Measurements from ENCODE around the gene TTC39A. TPM values are rescaled to one million over a fixed set of nuclear protein-coding genes. Genes with fewer than 3 reads are reported as not detected.
A peak's percentile ranks its signal among the peaks of the same experiment; 100 is the strongest.

Gene TTC39A
- 15.4 TPM for total RNA-seq (2021; ENCODE audit: unreplicated experiment)
- polyA plus RNA-seq (2012): 28.5 and 29.4 TPM in 2 replicates
- Bru-seq, nascent RNA: percentile 55 among the genes with signal in this experiment
- BruChase-seq, experiment 1, labeled RNA remaining after a 6-hour chase: percentile 51 among the genes with signal in this experiment
- BruChase-seq, experiment 2, labeled RNA remaining after a 2-hour chase: percentile 55 among the genes with signal in this experiment
- long read RNA-seq, partial matches to known transcripts: 8 of 25 reads
- long read RNA-seq, other reads (novel, unspliced or antisense): 14 of 25 reads

DNA sequence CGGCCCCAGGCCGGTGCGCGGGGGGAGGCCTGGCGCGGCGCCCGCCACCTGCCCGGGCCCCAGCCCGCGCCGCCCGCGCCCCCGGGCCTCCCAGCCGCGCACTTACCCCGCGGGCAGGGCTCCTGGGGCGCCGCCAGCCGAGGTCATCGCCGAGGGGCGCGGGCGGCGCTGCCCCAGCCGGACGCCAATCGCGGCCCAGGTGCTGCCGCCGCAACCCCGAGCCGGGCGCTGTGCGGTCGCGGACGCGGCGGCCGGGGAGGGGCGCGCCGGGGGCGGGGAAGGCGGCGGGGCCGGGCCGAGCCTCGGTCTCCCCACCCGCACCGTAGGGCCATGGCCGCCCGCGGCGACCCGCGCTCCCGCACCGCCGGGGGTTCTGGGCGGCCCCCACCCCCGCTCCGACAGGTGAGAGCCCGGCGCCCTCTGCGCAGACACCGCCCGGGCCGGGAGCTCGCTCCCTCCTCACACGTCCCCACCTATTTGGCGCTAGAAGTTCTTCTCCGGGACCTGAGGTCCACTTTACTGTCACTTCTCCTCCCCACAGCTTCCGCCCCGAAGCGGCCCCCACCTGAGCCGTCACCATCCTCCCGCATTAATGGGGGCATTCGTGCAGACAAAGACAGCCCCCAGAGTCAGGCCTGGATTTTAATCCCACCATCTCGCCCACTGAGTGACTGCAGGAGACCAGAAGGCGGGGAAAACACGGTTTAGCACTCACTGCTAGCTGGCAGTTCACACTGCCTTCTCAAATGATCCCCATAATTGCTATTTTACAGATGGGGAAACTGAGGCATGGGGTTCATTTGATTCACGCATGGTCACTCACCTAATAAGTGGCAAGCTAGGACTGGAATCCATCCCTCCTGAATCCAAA is at the start of gene TTC39A:
Gene TTC39A, minus strand, starts transcription at position 232 of the 871 bp plus-strand sequence. Its CDS starts 85 bp downstream, at position 147.
- BruUV-seq (replicated peaks): no TSS peak
- DNase-seq (ENCODE audit: low read depth, low spot score): no peak

DNA sequence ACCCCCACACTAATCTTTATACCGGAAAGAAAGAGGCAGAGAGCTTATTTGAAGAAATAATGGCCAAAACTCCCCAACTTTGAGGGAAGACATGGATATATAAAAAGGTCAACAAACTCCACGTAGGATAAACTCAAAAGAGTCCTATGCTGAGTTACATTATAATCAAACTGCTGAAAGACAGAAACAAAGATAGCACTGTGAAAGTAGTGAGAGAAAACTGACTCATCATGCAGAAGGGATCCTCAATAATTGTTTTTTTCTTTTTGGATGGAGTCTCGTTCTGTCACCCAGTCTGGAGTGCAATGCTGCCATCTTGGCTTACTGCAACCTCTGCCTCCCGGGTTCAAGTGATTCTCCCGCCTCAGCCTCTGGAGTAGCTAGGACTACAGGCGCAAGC is 48.5 kb upstream of the TTC39A start:
- ChIA-PET CTCF (no interaction called here), RAD21 (ENCODE audit: low non-redundant PET in 1 of 2, low total read pairs in 2 of 2, uncharacterized antibody in 2 of 2, unreplicated experiment in 2 of 2) (no interaction called here), POLR2A (no interaction called here)
- DNase-seq (ENCODE audit: low read depth, low spot score) (no peak), ATAC-seq (no peak)
- Histone ChIP-seq H3K27me3 (ENCODE audit: insufficient read depth, low read length) (no peaks in the 10 kb centered on the region), H3K9ac (ENCODE audit: low read length) (no peak overlapping the region), H2AFZ (ENCODE audit: low read depth, low read length, poor library complexity, severe bottlenecking) (no peak overlapping the region), H3K9me2 (ENCODE audit: insufficient read depth) (no peaks in the 10 kb centered on the region), H3K4me3 (replicated peaks in 1 of 2; ENCODE audit: low read depth in 1 of 2, low read length in 2 of 2) (no peak overlapping the region), H3K79me2 (ENCODE audit: insufficient read depth, low read length) (no peaks in the 10 kb centered on the region), H3K4me2 (ENCODE audit: low read length) (no peak overlapping the region), H3K9me3 (ENCODE audit: control insufficient read depth in 1 of 2, insufficient read depth in 1 of 2, low read depth in 1 of 2, low read length in 2 of 2) (no peaks in the 10 kb centered on the region), H4K20me1 (ENCODE audit: insufficient read depth) (no peaks in the 10 kb centered on the region), H3K27ac (ENCODE audit: low read depth, low read length) (no peak overlapping the region), H3K4me1 (ENCODE audit: control insufficient read depth in 1 of 2, insufficient read depth in 2 of 2, low read length in 2 of 2) (0 out of 4 replicates have a peak, but pooled peaks cover 0 to 3% of the 10 kb centered on the region in 2 experiments), H3K36me3 (ENCODE audit: control insufficient read depth in 1 of 2, insufficient read depth in 2 of 2, low read length in 2 of 2) (no peaks in the 10 kb centered on the region)
- no peak for TF ChIP-seq POLR2A (IDR thresholded peaks at IDR 0.05; ENCODE audit: borderline replicate concordance, extremely low read depth, insufficient read depth, insufficient read length)
- TF ChIP-seq, protein P1, sequence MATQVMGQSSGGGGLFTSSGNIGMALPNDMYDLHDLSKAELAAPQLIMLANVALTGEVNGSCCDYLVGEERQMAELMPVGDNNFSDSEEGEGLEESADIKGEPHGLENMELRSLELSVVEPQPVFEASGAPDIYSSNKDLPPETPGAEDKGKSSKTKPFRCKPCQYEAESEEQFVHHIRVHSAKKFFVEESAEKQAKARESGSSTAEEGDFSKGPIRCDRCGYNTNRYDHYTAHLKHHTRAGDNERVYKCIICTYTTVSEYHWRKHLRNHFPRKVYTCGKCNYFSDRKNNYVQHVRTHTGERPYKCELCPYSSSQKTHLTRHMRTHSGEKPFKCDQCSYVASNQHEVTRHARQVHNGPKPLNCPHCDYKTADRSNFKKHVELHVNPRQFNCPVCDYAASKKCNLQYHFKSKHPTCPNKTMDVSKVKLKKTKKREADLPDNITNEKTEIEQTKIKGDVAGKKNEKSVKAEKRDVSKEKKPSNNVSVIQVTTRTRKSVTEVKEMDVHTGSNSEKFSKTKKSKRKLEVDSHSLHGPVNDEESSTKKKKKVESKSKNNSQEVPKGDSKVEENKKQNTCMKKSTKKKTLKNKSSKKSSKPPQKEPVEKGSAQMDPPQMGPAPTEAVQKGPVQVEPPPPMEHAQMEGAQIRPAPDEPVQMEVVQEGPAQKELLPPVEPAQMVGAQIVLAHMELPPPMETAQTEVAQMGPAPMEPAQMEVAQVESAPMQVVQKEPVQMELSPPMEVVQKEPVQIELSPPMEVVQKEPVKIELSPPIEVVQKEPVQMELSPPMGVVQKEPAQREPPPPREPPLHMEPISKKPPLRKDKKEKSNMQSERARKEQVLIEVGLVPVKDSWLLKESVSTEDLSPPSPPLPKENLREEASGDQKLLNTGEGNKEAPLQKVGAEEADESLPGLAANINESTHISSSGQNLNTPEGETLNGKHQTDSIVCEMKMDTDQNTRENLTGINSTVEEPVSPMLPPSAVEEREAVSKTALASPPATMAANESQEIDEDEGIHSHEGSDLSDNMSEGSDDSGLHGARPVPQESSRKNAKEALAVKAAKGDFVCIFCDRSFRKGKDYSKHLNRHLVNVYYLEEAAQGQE (IDR thresholded peaks at IDR 0.05; ENCODE audit: low read depth): no peak
- TF ChIP-seq SRF (IDR thresholded peaks at IDR 0.05; ENCODE audit: low read depth): no peak
- TF ChIP-seq, protein P2, sequence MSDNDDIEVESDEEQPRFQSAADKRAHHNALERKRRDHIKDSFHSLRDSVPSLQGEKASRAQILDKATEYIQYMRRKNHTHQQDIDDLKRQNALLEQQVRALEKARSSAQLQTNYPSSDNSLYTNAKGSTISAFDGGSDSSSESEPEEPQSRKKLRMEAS (IDR thresholded peaks at IDR 0.05): no peak
- TF ChIP-seq JUND (IDR thresholded peaks at IDR 0.05): no peak
- TF ChIP-seq, protein P3, sequence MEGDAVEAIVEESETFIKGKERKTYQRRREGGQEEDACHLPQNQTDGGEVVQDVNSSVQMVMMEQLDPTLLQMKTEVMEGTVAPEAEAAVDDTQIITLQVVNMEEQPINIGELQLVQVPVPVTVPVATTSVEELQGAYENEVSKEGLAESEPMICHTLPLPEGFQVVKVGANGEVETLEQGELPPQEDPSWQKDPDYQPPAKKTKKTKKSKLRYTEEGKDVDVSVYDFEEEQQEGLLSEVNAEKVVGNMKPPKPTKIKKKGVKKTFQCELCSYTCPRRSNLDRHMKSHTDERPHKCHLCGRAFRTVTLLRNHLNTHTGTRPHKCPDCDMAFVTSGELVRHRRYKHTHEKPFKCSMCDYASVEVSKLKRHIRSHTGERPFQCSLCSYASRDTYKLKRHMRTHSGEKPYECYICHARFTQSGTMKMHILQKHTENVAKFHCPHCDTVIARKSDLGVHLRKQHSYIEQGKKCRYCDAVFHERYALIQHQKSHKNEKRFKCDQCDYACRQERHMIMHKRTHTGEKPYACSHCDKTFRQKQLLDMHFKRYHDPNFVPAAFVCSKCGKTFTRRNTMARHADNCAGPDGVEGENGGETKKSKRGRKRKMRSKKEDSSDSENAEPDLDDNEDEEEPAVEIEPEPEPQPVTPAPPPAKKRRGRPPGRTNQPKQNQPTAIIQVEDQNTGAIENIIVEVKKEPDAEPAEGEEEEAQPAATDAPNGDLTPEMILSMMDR (IDR thresholded peaks at IDR 0.05 in 2 of 3, conservative IDR thresholded peaks at IDR 0.05 in 1 of 3; ENCODE audit: borderline replicate concordance in 1 of 3, insufficient read depth in 1 of 3, low read depth in 2 of 3, low read length in 2 of 3): no peak
- no peak for TF ChIP-seq ZNF274 (IDR thresholded peaks at IDR 0.05; ENCODE audit: low read depth, low read length)
- no peak for TF ChIP-seq FOSL1 (IDR thresholded peaks at IDR 0.05; ENCODE audit: low read depth)
- TF ChIP-seq CBX3 (IDR thresholded peaks at IDR 0.05; ENCODE audit: low read depth): no peak
- no peak for TF ChIP-seq TCF7L2 (IDR thresholded peaks at IDR 0.05; ENCODE audit: borderline replicate concordance, extremely low read depth, insufficient read depth, insufficient read length)
- no peak for TF ChIP-seq ZFX (IDR thresholded peaks at IDR 0.05)
- no TSS peak for BruUV-seq (replicated peaks)
- intact Hi-C loops (cut with micrococcal nuclease): no loop called here

More for the DNA sequence above, at the start of gene TTC39A:
- peak within 1 kb of the TSS; percentile 61 to 80 for H3K4me3 ChIP-seq (replicated peaks in 1 of 2; ENCODE audit: low read depth in 1 of 2, low read length in 2 of 2)
- H3K9me3 ChIP-seq (ENCODE audit: control insufficient read depth in 1 of 2, insufficient read depth in 1 of 2, low read depth in 1 of 2, low read length in 2 of 2): no peaks in the 10 kb centered on the region
- intact Hi-C loops (cut with micrococcal nuclease): no loop called here
- H3K27me3 ChIP-seq (ENCODE audit: insufficient read depth, low read length): no peaks in the 10 kb centered on the region
- RAD21 ChIA-PET (ENCODE audit: low non-redundant PET in 1 of 2, low total read pairs in 2 of 2, uncharacterized antibody in 2 of 2, unreplicated experiment in 2 of 2): no interaction called here
- POLR2A ChIA-PET: no interaction called here
- no peaks in the 10 kb centered on the region for H4K20me1 ChIP-seq (ENCODE audit: insufficient read depth)
- TF ChIP-seq CEBPB (IDR thresholded peaks at IDR 0.05; ENCODE audit: low read depth) (no peak), POLR2AphosphoS5 (IDR thresholded peaks at IDR 0.05; ENCODE audit: low read depth, low read length) (peak; percentile 22; the same call in 1 of the 2 replicates), ZFX (IDR thresholded peaks at IDR 0.05) (peak; percentile 67)
- H3K36me3 ChIP-seq (ENCODE audit: control insufficient read depth in 1 of 2, insufficient read depth in 2 of 2, low read length in 2 of 2): no peaks in the 10 kb centered on the region
- no peaks in the 10 kb centered on the region for H3K9me2 ChIP-seq (ENCODE audit: insufficient read depth)
- CTCF ChIA-PET: no interaction called here
- peaks cover 25 to 57% of the 10 kb centered on the region in 2 experiments for H3K4me1 ChIP-seq (ENCODE audit: control insufficient read depth in 1 of 2, insufficient read depth in 2 of 2, low read length in 2 of 2)
- H3K79me2 ChIP-seq (ENCODE audit: insufficient read depth, low read length): no peaks in the 10 kb centered on the region
- peak within 1 kb of the TSS; percentile 52 for H3K27ac ChIP-seq (ENCODE audit: low read depth, low read length)
- H3K4me2 ChIP-seq (ENCODE audit: low read length): peak within 1 kb of the TSS; percentile 100
- H2AFZ ChIP-seq (ENCODE audit: low read depth, low read length, poor library complexity, severe bottlenecking): peak within 1 kb of the TSS; percentile 94
- H3K9ac ChIP-seq (ENCODE audit: low read length): peak within 1 kb of the TSS; percentile 80
- ATAC-seq: peak; percentile 50
